C4-2B (cell line): ENCODE data around the gene FBXO31.

Source experiments
- H3K27ac ChIP-seq: fragments of 450-650 bp; 2 replicates; pipeline ENCODE4 v1.5.1; 2017
- CTCF ChIP-seq: fragments of 450-650 bp; conservative IDR thresholded peaks from 2 replicates; pipeline ENCODE4 v1.5.1; 2017; ENCODE audit warnings: mild to moderate bottlenecking
- ZFX ChIP-seq: fragments of 450-650 bp; IDR thresholded peaks from 2 replicates; pipeline ENCODE4 v1.6.1; 2017

Gene FBXO31

GRCh38 chr16:87305505-87306391 is 77.8 kb downstream of the FBXO31 start:
- TF ChIP-seq CTCF (no peak; the same call in 1 of the 2 replicates), ZFX (no peak)

GRCh38 chr16:87304951-87305350 is 78.6 kb downstream of the FBXO31 start:
- no peak overlapping the region for H3K27ac ChIP-seq
- no peak for TF ChIP-seq ZFX
- TF ChIP-seq CTCF: no peak

More at GRCh38 chr16:87305505-87306391, 77.8 kb downstream of the FBXO31 start:
- H3K27ac ChIP-seq: no peak overlapping the region

- TF ChIP-seq ZFX (no peak), CTCF (no peak)
These were observed 79.5 kb downstream of the FBXO31 start for GRCh38 chr16:87303962-87304521.

GRCh38 chr16:87303431-87303930 is 80.1 kb downstream of the FBXO31 start:
- TF ChIP-seq CTCF (no peak), ZFX (no peak)
- H3K27ac ChIP-seq: no peak overlapping the region

More at GRCh38 chr16:87303962-87304521, 79.5 kb downstream of the FBXO31 start:
- H3K27ac ChIP-seq: no peak overlapping the region

GRCh38 chr16:87298857-87299465 is 84.6 kb downstream of the FBXO31 start:
- TF ChIP-seq CTCF (no peak), ZFX (no peak)
- no peak overlapping the region for H3K27ac ChIP-seq

GRCh38 chr16:87297918-87298631 is 85.5 kb downstream of the FBXO31 start:
- no peak overlapping the region for H3K27ac ChIP-seq
- no peak for TF ChIP-seq ZFX
- peak; percentile 76 for TF ChIP-seq CTCF
